ENCODE results near the gene HSPB6.

Gene HSPB6

GRCh38 chr19:35767288-35768081, 10.7 kb upstream of the HSPB6 start:
- no peak for DNase-seq (ENCODE audit: low read depth)

- no peak for DNase-seq (ENCODE audit: low read depth)
Observed at GRCh38 chr19:35766571-35767104, 9.8 kb upstream of the HSPB6 start.

- DNase-seq (ENCODE audit: low read depth): no peak
Observed at GRCh38 chr19:35764432-35765315, 7.8 kb upstream of the HSPB6 start.

- DNase-seq (ENCODE audit: low read depth): no peak
Observed at GRCh38 chr19:35760711-35761349, 4.0 kb upstream of the HSPB6 start.

GRCh38 chr19:35759697-35760096, 2.9 kb upstream of the HSPB6 start:
- no peak for DNase-seq (ENCODE audit: low read depth)

- DNase-seq (ENCODE audit: low read depth): peak; percentile 92
Observed at GRCh38 chr19:35757749-35758608, 1.1 kb upstream of the HSPB6 start, which contains the start of gene PROSER3. Gene PROSER3 (plus strand): TSS chr19:35758176. CDS start chr19:35758216, 40 bp downstream.

- no peak for DNase-seq (ENCODE audit: low read depth)
Observed at GRCh38 chr19:35757231-35757748, 461 bp upstream of the HSPB6 start.

GRCh38 chr19:35755550-35756376, 1.1 kb downstream of the HSPB6 start:
- no peak for DNase-seq (ENCODE audit: low read depth)

- no peak for DNase-seq (ENCODE audit: low read depth)
Observed at GRCh38 chr19:35755131-35755549, 1.7 kb downstream of the HSPB6 start.

GRCh38 chr19:35754370-35755130, 2.3 kb downstream of the HSPB6 start:
- no peak for DNase-seq (ENCODE audit: low read depth)

- no peak for DNase-seq (ENCODE audit: low read depth)
Observed at GRCh38 chr19:35753634-35754369, 3.0 kb downstream of the HSPB6 start.

- DNase-seq (ENCODE audit: low read depth): no peak
Observed at GRCh38 chr19:35752746-35753350, 4.0 kb downstream of the HSPB6 start.

- no peak for DNase-seq (ENCODE audit: low read depth)
Observed at GRCh38 chr19:35751839-35752745, 4.7 kb downstream of the HSPB6 start.

GRCh38 chr19:35750167-35750566, 6.7 kb downstream of the HSPB6 start:
- no peak for DNase-seq (ENCODE audit: low read depth)

- DNase-seq (ENCODE audit: low read depth): peak; percentile 98
Observed at GRCh38 chr19:35748106-35749020, 8.5 kb downstream of the HSPB6 start, which contains the start of gene LIN37. Gene LIN37 (plus strand): TSS chr19:35748576. CDS start chr19:35748725, 149 bp downstream.

- no peak for DNase-seq (ENCODE audit: low read depth)
Observed at GRCh38 chr19:35746531-35746930, 10.3 kb downstream of the HSPB6 start.

Data from stimulated activated CD8-positive, alpha-beta memory T cell treated with anti-CD3 and anti-CD28 coated beads, Interleukin-15, amount 100 ng/mL, for 1 hour (primary cell).